GM18951 (cell line): ENCODE data around the gene UBE2QL1.
"Not testable (repeated sequence)": the region's sequence is repeated elsewhere in the genome, so short reads cannot be mapped to it uniquely, and the experiment has no call there.

Experiments used
- POLR2A ChIP-seq: IDR thresholded peaks from 4 replicates; pipeline ENCODE4 v1.6.1; 2011; ENCODE audit warnings: mild to moderate bottlenecking; ENCODE audit not compliant: insufficient read length, insufficient read depth; ENCODE audit errors: extremely low read depth
- in situ Hi-C: fragments of 300-500 bp; cut with MboI; formaldehyde crosslinking; loops from one replicate; pipeline ENCODE4 v1.12.0; 2022; ENCODE audit warnings: low sequenced_read_pairs, mixed read lengths, inconsistent platforms; ENCODE audit not compliant: unreplicated experiment

Gene UBE2QL1

GRCh38 chr5:6510973-6511372 lies 62.3 kb downstream of the UBE2QL1 start:
- TF ChIP-seq POLR2A: no peak
- in situ Hi-C loops: no loop called here

GRCh38 chr5:6515812-6516211 lies 67.2 kb downstream of the UBE2QL1 start:
- in situ Hi-C loops: not testable (repeated sequence)

GRCh38 chr5:6516823-6517222 lies 68.2 kb downstream of the UBE2QL1 start:
- TF ChIP-seq POLR2A: no peak
- in situ Hi-C loops: no loop called here

GRCh38 chr5:6517510-6517909 lies 68.9 kb downstream of the UBE2QL1 start:
- in situ Hi-C loops: no loop called here
- no peak for TF ChIP-seq POLR2A

- in situ Hi-C loops: no loop called here
- no peak for TF ChIP-seq POLR2A
These were observed 69.8 kb downstream of the UBE2QL1 start for GRCh38 chr5:6518298-6519057.

GRCh38 chr5:6520201-6520600 lies 71.5 kb downstream of the UBE2QL1 start:
- in situ Hi-C loops: no loop called here
- TF ChIP-seq POLR2A: no peak

GRCh38 chr5:6522331-6522730 lies 73.7 kb downstream of the UBE2QL1 start:
- TF ChIP-seq POLR2A: no peak
- in situ Hi-C loops: no loop called here

- in situ Hi-C loops: no loop called here
- no peak for TF ChIP-seq POLR2A
These were observed 74.3 kb downstream of the UBE2QL1 start for GRCh38 chr5:6522923-6523322.

- in situ Hi-C loops: no loop called here
These were observed 76.8 kb downstream of the UBE2QL1 start for GRCh38 chr5:6525422-6525821.

GRCh38 chr5:6525910-6526309 lies 77.3 kb downstream of the UBE2QL1 start:
- no peak for TF ChIP-seq POLR2A
- in situ Hi-C loops: no loop called here

More at GRCh38 chr5:6525422-6525821, 76.8 kb downstream of the UBE2QL1 start:
- TF ChIP-seq POLR2A: no peak

- no peak for TF ChIP-seq POLR2A
- in situ Hi-C loops: no loop called here
These were observed 79.2 kb downstream of the UBE2QL1 start for GRCh38 chr5:6527749-6528455.

- TF ChIP-seq POLR2A: no peak
These were observed 86.9 kb downstream of the UBE2QL1 start for GRCh38 chr5:6535594-6535993.

GRCh38 chr5:6539060-6539459 lies 90.4 kb downstream of the UBE2QL1 start:
- no peak for TF ChIP-seq POLR2A
- in situ Hi-C loops: no loop called here

More at GRCh38 chr5:6535594-6535993, 86.9 kb downstream of the UBE2QL1 start:
- in situ Hi-C loops: no loop called here

GRCh38 chr5:6540111-6540827 lies 91.6 kb downstream of the UBE2QL1 start:
- TF ChIP-seq POLR2A: no peak
- in situ Hi-C loops: no loop called here
